HCT116 (cell line): ENCODE measurements around the gene HAAO. TPM values are rescaled to one million over a fixed set of nuclear protein-coding genes. Genes with fewer than 3 reads are reported as not detected.
A peak's percentile ranks its signal among the peaks of the same experiment; 100 is the strongest.

Experiments used
- ATAC-seq: fragments of 200-7000 bp; cut with Tn5 transposase; 2 replicates; pipeline ENCODE4 v1.9.1; 2020; ENCODE audit warnings: mild to moderate bottlenecking, moderate library complexity
- BruUV-seq: library from RNA; stranded (reverse); fragments of 400-500 nt; replicated peaks from 2 replicates; lab custom pipeline; 2021; lab: Mats Ljungman, UMichigan
- CTCF ChIA-PET: fragments of 300-600 bp; sonication (Branson Sonifier 250); formaldehyde crosslinking; loops from one replicate; lab custom pipeline; 2021; ENCODE audit warnings: antibody characterized with exemption; lab: Charles Lee
- POLR2A ChIA-PET: fragments of 300-600, 350-600 bp; sonication (Branson Sonifier 250); formaldehyde crosslinking; loops from one replicate; lab custom pipeline; 2021; ENCODE audit warnings: antibody characterized with exemption; lab: Charles Lee
- RAD21 ChIA-PET, 2 experiments: fragments of 300-600 bp; sonication (Branson Sonifier 250); formaldehyde crosslinking; loops; one replicate each; lab custom pipeline; 2023; ENCODE audit warnings: low total read pairs in 2 of 2; ENCODE audit not compliant: uncharacterized antibody in 2 of 2, unreplicated experiment in 2 of 2, low non-redundant PET in 1 of 2; lab: Charles Lee
- DNase-seq: peaks from one replicate; pipeline ENCODE4 v3.0.0-alpha.2; 2010; ENCODE audit warnings: low read depth, low spot score
- H2AFZ ChIP-seq: fragments of 200-600 bp; shearing (Covaris generic), sonication (generic); 2 replicates; pipeline ENCODE4 v1.6.1; 2017; ENCODE audit warnings: low read depth, mixed run types, mixed read lengths, antibody characterized with exemption, low read length; ENCODE audit not compliant: poor library complexity, severe bottlenecking
- H3K27ac ChIP-seq: 2 replicates; pipeline ENCODE4 v1.5.1; 2012; ENCODE audit warnings: low read depth, low read length
- H3K27me3 ChIP-seq: fragments of 200-600 bp; sonication (generic); 2 replicates; pipeline ENCODE4 v1.6.1; 2016; ENCODE audit warnings: mixed run types, low read length, mixed read lengths; ENCODE audit not compliant: insufficient read depth
- H3K36me3 ChIP-seq, 2 experiments: fragments of 200-500 bp in 1 of 2; fragments of 200-600 bp in 1 of 2; sonication (Bioruptor generic) in 1 of 2; sonication (generic) in 1 of 2; 2 replicates each; pipeline versions ENCODE4 v1.5.1 to v1.6.1; 2014 to 2016; ENCODE audit warnings: low read length in 2 of 2, inconsistent platforms in 1 of 2, mixed read lengths in 1 of 2, mixed run types in 1 of 2; ENCODE audit not compliant: insufficient read depth in 2 of 2, control insufficient read depth in 1 of 2
- H3K4me1 ChIP-seq, 2 experiments: fragments of 200-600 bp in 1 of 2; sonication (generic) in 1 of 2; 2 replicates each; pipeline versions ENCODE4 v1.5.1 to v1.6.1; 2012 to 2017; ENCODE audit warnings: low read length in 2 of 2, inconsistent platforms in 1 of 2, mild to moderate bottlenecking in 1 of 2, mixed read lengths in 1 of 2, mixed run types in 1 of 2, moderate library complexity in 1 of 2; ENCODE audit not compliant: insufficient read depth in 2 of 2, control insufficient read depth in 1 of 2
- H3K4me2 ChIP-seq: fragments of 200-600 bp; sonication (generic); 2 replicates; pipeline ENCODE4 v1.6.1; 2017; ENCODE audit warnings: mixed run types, low read length, mixed read lengths
- H3K4me3 ChIP-seq, 2 experiments: fragments of 200-600 bp in 1 of 2; sonication (generic) in 1 of 2; replicated peaks in 1 of 2; 2 replicates each; pipeline ENCODE4 v1.5.1; 2011 to 2016; ENCODE audit warnings: low read length in 2 of 2, control low read depth in 1 of 2, low read depth in 1 of 2, mild to moderate bottlenecking in 1 of 2, mixed read lengths in 1 of 2, mixed run types in 1 of 2
- H3K79me2 ChIP-seq: fragments of 200-600 bp; sonication (generic); 2 replicates; pipeline ENCODE4 v1.6.1; 2017; ENCODE audit warnings: mild to moderate bottlenecking, mixed run types, low read length, moderate library complexity, mixed read lengths; ENCODE audit not compliant: insufficient read depth
- H3K9ac ChIP-seq: fragments of 200-600 bp; sonication (generic); 2 replicates; pipeline ENCODE4 v1.6.1; 2016; ENCODE audit warnings: low read length, mixed read lengths
- H3K9me2 ChIP-seq: fragments of 200-600 bp; sonication (generic), shearing (Covaris generic); 2 replicates; pipeline ENCODE4 v1.6.1; 2017; ENCODE audit warnings: mixed run types, mild to moderate bottlenecking, moderate library complexity; ENCODE audit not compliant: insufficient read depth
- H3K9me3 ChIP-seq, 2 experiments: fragments of 200-500 bp in 1 of 2; fragments of 200-600 bp in 1 of 2; sonication (Bioruptor generic) in 1 of 2; sonication (generic) in 1 of 2; 2 replicates each; pipeline ENCODE4 v1.6.1; 2014 to 2017; ENCODE audit warnings: low read length in 2 of 2, mixed read lengths in 2 of 2, inconsistent platforms in 1 of 2, low read depth in 1 of 2, mild to moderate bottlenecking in 1 of 2, mixed run types in 1 of 2, moderate library complexity in 1 of 2; ENCODE audit not compliant: control insufficient read depth in 1 of 2, insufficient read depth in 1 of 2
- H4K20me1 ChIP-seq: fragments of 200-600 bp; sonication (generic), shearing (Covaris generic); 2 replicates; pipeline ENCODE4 v1.6.1; 2017; ENCODE audit warnings: mixed run types, mild to moderate bottlenecking, moderate library complexity; ENCODE audit not compliant: insufficient read depth
- ATF3 ChIP-seq: IDR thresholded peaks from 2 replicates; pipeline ENCODE4 v1.6.1; 2012
- CTCF ChIP-seq, 3 experiments: fragments of 200-600 bp in 1 of 3; sonication (generic) in 1 of 3; IDR thresholded peaks in 2 of 3; conservative IDR thresholded peaks in 1 of 3; 2 replicates each; pipeline ENCODE4 v1.5.1; 2012 to 2017; ENCODE audit warnings: low read depth in 2 of 3, low read length in 2 of 3, antibody characterized with exemption in 1 of 3, borderline replicate concordance in 1 of 3, control low read depth in 1 of 3, mild to moderate bottlenecking in 1 of 3, mixed read lengths in 1 of 3, mixed run types in 1 of 3, moderate library complexity in 1 of 3; ENCODE audit not compliant: insufficient read depth in 1 of 3
- EZH2phosphoT487 ChIP-seq: fragments of 200-600 bp; IDR thresholded peaks from 2 replicates; pipeline ENCODE4 v1.6.1; 2018; ENCODE audit warnings: antibody characterized with exemption, borderline replicate concordance
- FOSL1 ChIP-seq: IDR thresholded peaks from 2 replicates; pipeline ENCODE4 v1.6.1; 2012; ENCODE audit warnings: low read depth
- JUND ChIP-seq: IDR thresholded peaks from 2 replicates; pipeline ENCODE4 v1.6.1; 2012
- MAX ChIP-seq: IDR thresholded peaks from 2 replicates; pipeline ENCODE4 v1.6.1; 2012
- RAD21 ChIP-seq: IDR thresholded peaks from 2 replicates; pipeline ENCODE4 v1.6.1; 2012; ENCODE audit warnings: low read depth, mild to moderate bottlenecking
- TCF7L2 ChIP-seq: IDR thresholded peaks from 2 replicates; pipeline ENCODE4 v1.7.0; 2011; ENCODE audit warnings: borderline replicate concordance, inconsistent platforms; ENCODE audit not compliant: insufficient read depth, insufficient read length; ENCODE audit errors: extremely low read depth
- intact Hi-C: fragments of 100-400 bp; cut with micrococcal nuclease; formaldehyde crosslinking; loops from 2 replicates; pipeline ENCODE4 v1.10.0; 2022
- total RNA-seq: library from RNA; stranded (reverse); gene quantifications from one replicate; pipeline ENCODE4 v1.2.1, GENCODE V29; 2021; ENCODE audit not compliant: unreplicated experiment

HAAO gene
- total RNA-seq, 1 experiment from 2014 or later: not detected

- Histone ChIP-seq H3K27me3 (no peaks in the 10 kb centered on the region), H3K79me2 (no peaks in the 10 kb centered on the region), H3K36me3 (no peaks in the 10 kb centered on the region), H3K27ac (no peak overlapping the region), H2AFZ (peak overlapping the region; percentile 83), H4K20me1 (no peaks in the 10 kb centered on the region), H3K4me2 (peak overlapping the region; percentile 74), H3K9me2 (no peaks in the 10 kb centered on the region), H3K9ac (no peak overlapping the region), H3K9me3 (no peaks in the 10 kb centered on the region), H3K4me1 (peaks cover 0 to 12% of the 10 kb centered on the region in 2 experiments; a peak in 1 of 4 replicates), H3K4me3 (peak overlapping the region; percentile 29 to 35)
- ATAC-seq (peak; percentile 93), DNase-seq (peak; percentile 72)
- intact Hi-C loops: loop anchor here (1.0 to 5.0 kb wide), 5 partner anchors 119 to 781 kb away; no protein-coding TSS in a partner anchor
- TF ChIP-seq JUND (no peak), RAD21 (peak; percentile 91), MAX (no peak), ATF3 (no peak), FOSL1 (no peak), EZH2phosphoT487 (no peak), TCF7L2 (no peak), CTCF (IDR thresholded peaks at IDR 0.05 in 2 of 3, conservative IDR thresholded peaks at IDR 0.05 in 1 of 3; ENCODE audit: borderline replicate concordance in 1 of 3, insufficient read depth in 1 of 3, low read depth in 2 of 3, low read length in 2 of 3) (peak; percentile 77 to 91 (median 86); a peak in 5 of 6 replicates)
- ChIA-PET RAD21 (interaction anchor here in 1 of 2 experiments (0.6 kb wide), 1 partner anchor 671 kb away, joined by 3 read pairs; no protein-coding TSS in a partner anchor), CTCF (interaction anchor here (0.7 to 1.6 kb wide), 10 partner anchors 8 to 750 kb away, joined by 3 to 6 read pairs (median 4); no protein-coding TSS in a partner anchor), POLR2A (no interaction called here)
- BruUV-seq: no TSS peak
Observed at GRCh38 chr2:42827647-42828486, 35.5 kb upstream of the HAAO start.
